ENCODE data around the gene IL32. TPM values are rescaled to one million over a fixed set of nuclear protein-coding genes. Genes with fewer than 3 reads are reported as not detected.
A peak's percentile ranks its signal among the peaks of the same experiment; 100 is the strongest.

Gene IL32
- polyA plus RNA-seq, 2 of the 4 experiments (the other 2 are of a cell fraction): 8.9 to 20.2 TPM

- DNase-seq (ENCODE audit: low read depth in 1 of 2, low spot score in 1 of 2): no peak
- 59% methylated on average over 11 of the region's 19 CpGs for WGBS (ENCODE audit: missing lambda C conversion rate)
- ATAC-seq: no peak
- no peak for FAIRE-seq
- H3K9me3 ChIP-seq: no peaks in the 10 kb centered on the region
- H3K4me3 ChIP-seq: no peak overlapping the region
- TF ChIP-seq CBX2 (IDR thresholded peaks at IDR 0.05; ENCODE audit: borderline replicate concordance, low read depth) (no peak), HES2 (IDR thresholded peaks at IDR 0.05) (no peak), MYC (IDR thresholded peaks at IDR 0.05; ENCODE audit: borderline replicate concordance, low read length) (no peak), HEYL (CRISPR knock-in tag; IDR thresholded peaks at IDR 0.05) (no peak), NR3C1 (IDR thresholded peaks at IDR 0.05) (no peak), CHD2 (IDR thresholded peaks at IDR 0.05; ENCODE audit: low read length, partially characterized antibody) (no peak), RCOR1 (IDR thresholded peaks at IDR 0.05; ENCODE audit: low read depth, low read length) (no peak), ATOH8 (CRISPR knock-in tag; IDR thresholded peaks at IDR 0.05; ENCODE audit: low read depth) (no peak), ZC3H11A (IDR thresholded peaks at IDR 0.05) (no peak), HOXB13 (CRISPR knock-in tag; IDR thresholded peaks at IDR 0.05; ENCODE audit: low read depth) (no peak), PBX3 (IDR thresholded peaks at IDR 0.05) (no peak), SMC3 (IDR thresholded peaks at IDR 0.05) (no peak)
- H3K27ac ChIP-seq: no peak overlapping the region
- H3K4me1 ChIP-seq: 0 out of 3 replicates have a peak, but pooled peaks cover 4% of the 10 kb centered on the region
- H3K4me2 ChIP-seq: peak overlapping the region; percentile 68; the same call in 2 of the 3 replicates
- ChIA-PET CTCF (interaction anchor here (0.5 to 11.8 kb wide), 7 partner anchors 6 to 94 kb away, joined by 3 to 178 read pairs (median 16); partner anchors contain the start of genes TNFRSF12A and ZSCAN10), POLR2A (interaction anchor here (0.6 kb wide), 1 partner anchor 14 kb away, joined by 4 read pairs; no protein-coding TSS in a partner anchor)
Measured at GRCh38 chr16:3035289-3035971, 30.0 kb upstream of the IL32 start.

GRCh38 chr16:3035972-3036725, 29.3 kb upstream of the IL32 start:
- Histone ChIP-seq H3K27ac (peak overlapping the region in 1 of 2 experiments; percentile 43; a peak in 2 of 6 replicates), H3K4me3 (peak overlapping the region; percentile 30; the same call in 1 of the 3 replicates), H3K9me3 (no peaks in the 10 kb centered on the region), H3K4me2 (peak overlapping the region; percentile 68), H3K4me1 (0 out of 3 replicates have a peak, but pooled peaks cover 4% of the 10 kb centered on the region)
- POLR2A ChIA-PET: no interaction called here
- FAIRE-seq (no peak), DNase-seq (ENCODE audit: low read depth in 1 of 2, low spot score in 1 of 2) (no peak), ATAC-seq (peak in 1 of 2 experiments; percentile 3; a peak in 1 of 6 replicates)
- 32% methylated on average over 8 of the region's 40 CpGs for WGBS (ENCODE audit: missing lambda C conversion rate)
- TF ChIP-seq HDAC2 (IDR thresholded peaks at IDR 0.05) (no peak), TFCP2L1 (CRISPR knock-in tag; IDR thresholded peaks at IDR 0.05) (no peak), PBX3 (IDR thresholded peaks at IDR 0.05) (no peak), NR3C1 (IDR thresholded peaks at IDR 0.05) (no peak), ZFP36 (IDR thresholded peaks at IDR 0.05; ENCODE audit: borderline replicate concordance, partially characterized antibody) (no peak), MAFK (IDR thresholded peaks at IDR 0.05; ENCODE audit: partially characterized antibody) (no peak), CHD4 (IDR thresholded peaks at IDR 0.05; ENCODE audit: borderline replicate concordance) (no peak), RNF2 (IDR thresholded peaks at IDR 0.05; ENCODE audit: borderline replicate concordance, low read depth) (no peak), HEYL (CRISPR knock-in tag; IDR thresholded peaks at IDR 0.05) (no peak), FOSL2 (IDR thresholded peaks at IDR 0.05) (no peak), FOSL2 (CRISPR knock-in tag; IDR thresholded peaks at IDR 0.05) (no peak), HES2 (IDR thresholded peaks at IDR 0.05) (no peak), ESRRA (IDR thresholded peaks at IDR 0.05; ENCODE audit: borderline replicate concordance, low read length) (no peak), HMGXB4 (CRISPR knock-in tag; IDR thresholded peaks at IDR 0.05; ENCODE audit: borderline replicate concordance) (no peak), MYC (IDR thresholded peaks at IDR 0.05; ENCODE audit: borderline replicate concordance, low read length) (no peak)
- CTCF ChIA-PET: interaction anchor here (0.5 to 11.8 kb wide), 7 partner anchors 7 to 94 kb away, joined by 3 to 178 read pairs (median 16); partner anchors contain the start of gene ZSCAN10

Measured in A549 (cell line).